GM12875 (cell line): ENCODE measurements around the gene RAMP3.

Source experiments
- H3K4me3 ChIP-seq: one replicate; pipeline ENCODE4 v1.5.1; 2011; ENCODE audit warnings: low read depth, low read length, control low read depth
- CTCF ChIP-seq: IDR thresholded peaks from 2 replicates; pipeline ENCODE4 v1.5.1; 2011; ENCODE audit warnings: low read depth, mild to moderate bottlenecking, control low read depth, inconsistent platforms, low read length, moderate library complexity, borderline replicate concordance; ENCODE audit not compliant: insufficient read depth

Gene RAMP3

GRCh38 chr7:45125193-45125904, 32.2 kb upstream of the RAMP3 start:
- no peak overlapping the region for H3K4me3 ChIP-seq
- TF ChIP-seq CTCF = no peak

GRCh38 chr7:45126201-45126600, 31.4 kb upstream of the RAMP3 start:
- no peak for TF ChIP-seq CTCF
- H3K4me3 ChIP-seq = no peak overlapping the region

- no peak overlapping the region for H3K4me3 ChIP-seq
- no peak for TF ChIP-seq CTCF
Observed at GRCh38 chr7:45126920-45127319, 30.7 kb upstream of the RAMP3 start.

- no peak overlapping the region for H3K4me3 ChIP-seq
- TF ChIP-seq CTCF = no peak
Observed at GRCh38 chr7:45129181-45129800, 28.3 kb upstream of the RAMP3 start.

GRCh38 chr7:45129906-45130305, 27.7 kb upstream of the RAMP3 start:
- no peak overlapping the region for H3K4me3 ChIP-seq
- TF ChIP-seq CTCF = no peak

GRCh38 chr7:45130910-45131309, 26.7 kb upstream of the RAMP3 start:
- H3K4me3 ChIP-seq = no peak overlapping the region
- TF ChIP-seq CTCF = no peak

GRCh38 chr7:45131891-45132290, 25.7 kb upstream of the RAMP3 start:
- H3K4me3 ChIP-seq = no peak overlapping the region
- TF ChIP-seq CTCF = no peak
